ENCODE data around the gene FBXO21. TPM values are rescaled to one million over a fixed set of nuclear protein-coding genes. Genes with fewer than 3 reads are reported as not detected.
A peak's percentile ranks its signal among the peaks of the same experiment; 100 is the strongest.

The FBXO21 gene
- total and polyA plus RNA-seq, 2 of the 4 experiments (the other 2 are of a cell fraction) = 43.6 to 56.6 TPM

DNA sequence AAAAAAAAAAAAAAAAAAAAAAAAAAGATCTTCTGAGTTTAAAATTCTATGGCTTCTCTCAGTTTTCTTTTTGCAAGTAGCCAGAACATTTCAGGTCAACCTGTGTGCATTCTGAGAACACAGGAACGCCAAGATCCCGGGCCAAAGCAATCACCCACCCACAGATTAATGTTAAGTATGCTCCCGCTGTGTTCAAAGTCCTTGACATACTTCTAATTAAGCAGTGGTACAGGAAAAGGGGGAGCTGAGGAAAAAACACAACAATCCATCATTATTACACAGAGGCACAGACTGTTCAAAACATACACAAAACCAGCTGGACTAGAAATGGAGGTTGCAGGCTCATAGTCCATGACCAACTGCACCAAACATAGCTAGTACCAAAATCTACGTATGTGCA is 2.8 kb downstream of the FBXO21 start:
- no peak overlapping the region for H3K18ac ChIP-seq (ENCODE audit: low read depth, low read length)
- H2BK120ac ChIP-seq (ENCODE audit: low read depth, low read length) = no peak overlapping the region
- no peak overlapping the region for H2AFZ ChIP-seq (replicated peaks; ENCODE audit: low read length, poor library complexity)
- H3K79me1 ChIP-seq (ENCODE audit: low read depth in 1 of 2, low read length in 2 of 2) = peaks cover 10 to 30% of the 10 kb centered on the region in 2 experiments
- ChIA-PET CTCF (no interaction called here), POLR2A (ENCODE audit: unreplicated experiment) (no interaction called here)
- peaks cover 9% of the 10 kb centered on the region; the same call in 1 of the 2 replicates for H4K20me1 ChIP-seq (ENCODE audit: insufficient read depth, low read length)
- no peak overlapping the region for H4K5ac ChIP-seq (ENCODE audit: low read depth, low read length)
- DNase-seq (no peak), ATAC-seq (ENCODE audit: low read depth) (no peak)
- no peak overlapping the region for H3K14ac ChIP-seq (replicated peaks; ENCODE audit: low read depth, low read length)
- dilution Hi-C loops (cut with HindIII; ENCODE audit: low sequenced_read_pairs, unreplicated experiment) = no loop called here
- no peak overlapping the region for H4K8ac ChIP-seq (ENCODE audit: low read depth in 2 of 2, low read length in 2 of 2)
- peak overlapping the region; percentile 20; the same call in 1 of the 2 replicates for H3K27ac ChIP-seq (ENCODE audit: insufficient read depth, low read length)
- no peaks in the 10 kb centered on the region for H3K27me3 ChIP-seq (ENCODE audit: control insufficient read depth, insufficient read depth, low read length)
- H3K4me1 ChIP-seq (ENCODE audit: control insufficient read depth, insufficient read depth, low read length) = no peaks in the 10 kb centered on the region
- no peak overlapping the region for H2BK5ac ChIP-seq (ENCODE audit: low read depth, low read length, poor library complexity, severe bottlenecking)
- in situ Hi-C loops (cut with MboI; ENCODE audit: low sequenced_read_pairs) = no loop called here
- peaks cover 11% of the 10 kb centered on the region for H3K36me3 ChIP-seq (ENCODE audit: control insufficient read depth, insufficient read depth, low read length)
- no peak overlapping the region for H2AK5ac ChIP-seq (ENCODE audit: low read depth, low read length)
- no peak overlapping the region for H2AK9ac ChIP-seq (replicated peaks; ENCODE audit: low read depth, low read length, poor library complexity)
- no peak overlapping the region for H3K4ac ChIP-seq (ENCODE audit: low read depth, low read length)
- no peak overlapping the region for H2BK15ac ChIP-seq (ENCODE audit: low read depth, low read length)
- no peak overlapping the region for H2BK20ac ChIP-seq (ENCODE audit: low read depth, low read length)
- WGBS, 2 experiments (ENCODE audit: extremely low coverage in 2 of 2, insufficient read length in 1 of 2) = no CpG with 5 or more reads among the region's 4 CpGs
- BruUV-seq (replicated peaks) = no TSS peak
- TF ChIP-seq RFX5 (IDR thresholded peaks at IDR 0.05; ENCODE audit: low read depth, low read length) = no peak
- TF ChIP-seq, protein P1, sequence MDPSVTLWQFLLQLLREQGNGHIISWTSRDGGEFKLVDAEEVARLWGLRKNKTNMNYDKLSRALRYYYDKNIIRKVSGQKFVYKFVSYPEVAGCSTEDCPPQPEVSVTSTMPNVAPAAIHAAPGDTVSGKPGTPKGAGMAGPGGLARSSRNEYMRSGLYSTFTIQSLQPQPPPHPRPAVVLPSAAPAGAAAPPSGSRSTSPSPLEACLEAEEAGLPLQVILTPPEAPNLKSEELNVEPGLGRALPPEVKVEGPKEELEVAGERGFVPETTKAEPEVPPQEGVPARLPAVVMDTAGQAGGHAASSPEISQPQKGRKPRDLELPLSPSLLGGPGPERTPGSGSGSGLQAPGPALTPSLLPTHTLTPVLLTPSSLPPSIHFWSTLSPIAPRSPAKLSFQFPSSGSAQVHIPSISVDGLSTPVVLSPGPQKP (IDR thresholded peaks at IDR 0.05; ENCODE audit: borderline replicate concordance, low read depth, low read length) = no peak
- TF ChIP-seq SMC3 (IDR thresholded peaks at IDR 0.05; ENCODE audit: low read depth, low read length) = no peak
- TF ChIP-seq FOS (IDR thresholded peaks at IDR 0.05; ENCODE audit: low read depth, low read length) = no peak
- TF ChIP-seq POLR2A (IDR thresholded peaks at IDR 0.05; ENCODE audit: low read depth, low read length) = no peak
- no peak for TF ChIP-seq MXI1 (IDR thresholded peaks at IDR 0.05; ENCODE audit: borderline replicate concordance, low read depth, low read length)
- TF ChIP-seq NFE2L2 (IDR thresholded peaks at IDR 0.05; ENCODE audit: low read depth, low read length) = no peak
- no peak for TF ChIP-seq RAD21 (IDR thresholded peaks at IDR 0.05; ENCODE audit: low read length)
- TF ChIP-seq, protein P2, sequence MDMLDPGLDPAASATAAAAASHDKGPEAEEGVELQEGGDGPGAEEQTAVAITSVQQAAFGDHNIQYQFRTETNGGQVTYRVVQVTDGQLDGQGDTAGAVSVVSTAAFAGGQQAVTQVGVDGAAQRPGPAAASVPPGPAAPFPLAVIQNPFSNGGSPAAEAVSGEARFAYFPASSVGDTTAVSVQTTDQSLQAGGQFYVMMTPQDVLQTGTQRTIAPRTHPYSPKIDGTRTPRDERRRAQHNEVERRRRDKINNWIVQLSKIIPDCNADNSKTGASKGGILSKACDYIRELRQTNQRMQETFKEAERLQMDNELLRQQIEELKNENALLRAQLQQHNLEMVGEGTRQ (IDR thresholded peaks at IDR 0.05; ENCODE audit: low read depth, low read length) = no peak
- no peak for TF ChIP-seq RCOR1 (IDR thresholded peaks at IDR 0.05; ENCODE audit: insufficient replicate concordance, low read length)
- no peak for TF ChIP-seq CHD1 (IDR thresholded peaks at IDR 0.05; ENCODE audit: low read depth, low read length)
- no peak for TF ChIP-seq MAZ (IDR thresholded peaks at IDR 0.05; ENCODE audit: borderline replicate concordance, low read depth, low read length)
- TF ChIP-seq MAFK (IDR thresholded peaks at IDR 0.05; ENCODE audit: low read depth, low read length) = no peak
- no peaks in the 10 kb centered on the region; the same call in 1 of the 2 replicates for H3K9me1 ChIP-seq (ENCODE audit: insufficient read depth, low read length)
- no peak overlapping the region for H3K23ac ChIP-seq (ENCODE audit: low read depth, low read length)
- H3K4me2 ChIP-seq (ENCODE audit: low read depth, low read length) = no peak overlapping the region
- no peak overlapping the region for H3K56ac ChIP-seq (ENCODE audit: extremely low read depth, insufficient read depth, low read length)
- H3K4me3 ChIP-seq (ENCODE audit: insufficient read depth, low read depth, low read length) = no peak overlapping the region
- no peaks in the 10 kb centered on the region for H3K9me3 ChIP-seq (ENCODE audit: control insufficient read depth, insufficient read depth, low read length)
- no peak overlapping the region for H3K9ac ChIP-seq (ENCODE audit: low read depth, low read length)
- intact Hi-C loops (cut with micrococcal nuclease) = no loop called here
- H4K91ac ChIP-seq (ENCODE audit: insufficient read depth, low read depth, low read length) = no peak overlapping the region
